GM12878 (cell line): Measurements from ENCODE around the gene IGF2BP2. TPM values are rescaled to one million over a fixed set of nuclear protein-coding genes. Genes with fewer than 3 reads are reported as not detected.

Source experiments
- ATAC-seq: fragments of 200-7000 bp; cut with Tn5 transposase; 3 replicates; pipeline ENCODE4 v1.9.1; 2020; ENCODE audit warnings: mild to moderate bottlenecking, moderate library complexity
- BruUV-seq: library from RNA; stranded (reverse); fragments of 400-500 nt; replicated peaks from 2 replicates; lab custom pipeline; 2021; lab: Mats Ljungman, UMichigan
- CTCF ChIA-PET: fragments of 300-600 bp; sonication (Branson Sonifier 250); formaldehyde crosslinking; extraction: SDS; loops from one replicate; lab custom pipeline; 2021; ENCODE audit warnings: inconsistent platforms; lab: Yijun Ruan, JAX
- POLR2A ChIA-PET: fragments of 350-600 bp; formaldehyde crosslinking; extraction: SDS; loops from one replicate; lab custom pipeline; 2021; ENCODE audit warnings: inconsistent platforms; lab: Charles Lee
- RAD21 ChIA-PET: fragments of 300-600 bp; sonication (Branson Sonifier 250); formaldehyde crosslinking; loops from one replicate; lab custom pipeline; 2023; ENCODE audit warnings: antibody characterized with exemption; ENCODE audit not compliant: unreplicated experiment; lab: Charles Lee
- SMC1A ChIA-PET: fragments of 300-600 bp; sonication (Branson Sonifier 250); formaldehyde crosslinking; loops from one replicate; lab custom pipeline; 2023; ENCODE audit not compliant: unreplicated experiment, uncharacterized antibody; lab: Charles Lee
- DNase-seq: peaks from one replicate; pipeline ENCODE4 v3.0.0-alpha.2; 2011; ENCODE audit warnings: low read depth, low spot score
- FAIRE-seq: peaks from 3 replicates; lab custom pipeline; 2011; peaks lifted over from hg19 to GRCh38; lab: Jason Lieb, UNC
- H2AFZ ChIP-seq: 2 replicates; pipeline ENCODE4 v1.6.0; 2011; ENCODE audit warnings: low read depth, low read length, control low read depth; ENCODE audit not compliant: control insufficient read depth
- H3K27ac ChIP-seq: 2 replicates; pipeline ENCODE4 v1.5.1; 2011; ENCODE audit warnings: control low read depth; ENCODE audit not compliant: control insufficient read depth, insufficient read depth
- H3K27me3 ChIP-seq, 2 experiments: replicated peaks in 1 of 2; 2 replicates each; pipeline versions ENCODE4 v1.6.0 to v1.6.1; 2011; ENCODE audit warnings: low read length in 1 of 2; ENCODE audit not compliant: control insufficient read depth in 2 of 2, insufficient read depth in 2 of 2
- H3K36me3 ChIP-seq, 2 experiments: 2 replicates each; pipeline ENCODE4 v1.5.1; 2011; ENCODE audit warnings: low read length in 1 of 2; ENCODE audit not compliant: control insufficient read depth in 2 of 2, insufficient read depth in 2 of 2
- H3K4me1 ChIP-seq: 2 replicates; pipeline ENCODE4 v1.6.1; 2011; ENCODE audit warnings: mild to moderate bottlenecking, low read length, moderate library complexity, mixed read lengths; ENCODE audit not compliant: control insufficient read depth, insufficient read depth
- H3K4me2 ChIP-seq: 2 replicates; pipeline ENCODE4 v1.6.0; 2011; ENCODE audit warnings: control low read depth; ENCODE audit not compliant: control insufficient read depth, insufficient read depth
- H3K4me3 ChIP-seq: fragments of 200-600 bp; sonication (generic); 2 replicates; pipeline ENCODE4 v1.5.1; 2016
- H3K79me2 ChIP-seq: 2 replicates; pipeline ENCODE4 v1.6.0; 2011; ENCODE audit warnings: low read length; ENCODE audit not compliant: control insufficient read depth, insufficient read depth
- H3K9ac ChIP-seq: 2 replicates; pipeline ENCODE4 v1.8.0; 2011; ENCODE audit warnings: low read length, control low read depth, mixed read lengths; ENCODE audit not compliant: control insufficient read depth, insufficient read depth
- H3K9me3 ChIP-seq: replicated peaks from 3 replicates; pipeline ENCODE4 v1.5.1; 2011; ENCODE audit warnings: mild to moderate bottlenecking, low read length; ENCODE audit not compliant: control insufficient read depth, insufficient read depth
- H4K20me1 ChIP-seq: 2 replicates; pipeline ENCODE4 v1.6.0; 2011; ENCODE audit not compliant: control insufficient read depth, insufficient read depth
- CBFB ChIP-seq: IDR thresholded peaks from 2 replicates; pipeline ENCODE4 v1.6.1; 2016; ENCODE audit warnings: antibody characterized with exemption, low read depth
- CEBPZ ChIP-seq: fragments of 150-350 bp; IDR thresholded peaks from 2 replicates; pipeline ENCODE4 v1.6.1; 2016; ENCODE audit warnings: low read depth, low read length
- CHD1 ChIP-seq: IDR thresholded peaks from 2 replicates; pipeline ENCODE4 v1.6.1; 2012; ENCODE audit warnings: low read depth, low read length, improper control_type of control experiment
- FOS ChIP-seq: IDR thresholded peaks from 3 replicates; pipeline ENCODE4 v1.6.1; 2011; ENCODE audit warnings: borderline replicate concordance; ENCODE audit not compliant: insufficient read length; ENCODE audit errors: extremely low read depth
- HDAC6 ChIP-seq: fragments of 200-600 bp; sonication (generic); IDR thresholded peaks from one replicate; pipeline ENCODE4 v1.8.0; 2017; ENCODE audit warnings: antibody characterized with exemption; ENCODE audit not compliant: unreplicated experiment
- IKZF2 ChIP-seq, 2 experiments: fragments of 450-650 bp; IDR thresholded peaks; 2 replicates each; pipeline ENCODE4 v1.6.1; 2017; ENCODE audit warnings: mild to moderate bottlenecking in 2 of 2, moderate library complexity in 2 of 2
- IRF3 ChIP-seq: fragments of 450-650 bp; IDR thresholded peaks from 2 replicates; pipeline ENCODE4 v1.6.1; 2014; ENCODE audit warnings: mild to moderate bottlenecking
- IRF5 ChIP-seq: fragments of 450-650 bp; IDR thresholded peaks from 2 replicates; pipeline ENCODE4 v1.6.1; 2017; ENCODE audit warnings: borderline replicate concordance
- MXI1 ChIP-seq: fragments of 150-350 bp; IDR thresholded peaks from 2 replicates; pipeline ENCODE4 v1.6.1; 2011; ENCODE audit warnings: low read depth, mild to moderate bottlenecking, inconsistent platforms, low read length, improper control_type of control experiment
- NR2C2 ChIP-seq: IDR thresholded peaks from 2 replicates; pipeline ENCODE4 v1.6.1; 2011; ENCODE audit warnings: borderline replicate concordance, low read depth; ENCODE audit not compliant: control insufficient read depth, insufficient read length
- NRF1 ChIP-seq: conservative IDR thresholded peaks from 2 replicates; pipeline ENCODE4 v1.6.1; 2011; ENCODE audit warnings: mild to moderate bottlenecking, low read depth, low read length, improper control_type of control experiment
- PKNOX1 ChIP-seq: fragments of 450-650 bp; IDR thresholded peaks from 2 replicates; pipeline ENCODE4 v1.6.1; 2016; ENCODE audit warnings: mild to moderate bottlenecking
- RAD21 ChIP-seq: IDR thresholded peaks from 2 replicates; pipeline ENCODE4 v1.6.1; 2011; ENCODE audit warnings: mild to moderate bottlenecking, low read depth, low read length, moderate library complexity; ENCODE audit not compliant: insufficient read depth
- SP1 ChIP-seq: IDR thresholded peaks from one replicate; pipeline ENCODE4 v1.6.1; 2011; ENCODE audit warnings: low read depth, low read length
- SPI1 ChIP-seq: IDR thresholded peaks from 2 replicates; pipeline ENCODE4 v1.6.1; 2011; ENCODE audit warnings: low read depth, mild to moderate bottlenecking, low read length, moderate library complexity, borderline replicate concordance; ENCODE audit not compliant: insufficient read depth
- TCF7 ChIP-seq: IDR thresholded peaks from 2 replicates; pipeline ENCODE4 v1.6.1; 2014; ENCODE audit warnings: antibody characterized with exemption, borderline replicate concordance
- WGBS: methylation state at CpG from one replicate; pipeline ENCODE4 v1.1.6; 2016; ENCODE audit warnings: low lambda C conversion rate; ENCODE audit not compliant: insufficient replicate concordance, insufficient coverage; ENCODE audit errors: missing lambda C conversion rate; 5-methylcytosine and 5-hydroxymethylcytosine counted together
- in situ Hi-C: fragments of 300-500 bp; cut with MboI; formaldehyde crosslinking; loops from 9 replicates; pipeline ENCODE4 v1.14.3; 2018; ENCODE audit warnings: mixed read lengths
- intact Hi-C: fragments of 100-400 bp; cut with micrococcal nuclease; formaldehyde crosslinking; loops from one replicate; pipeline ENCODE4 v1.14.2; 2022; ENCODE audit not compliant: unreplicated experiment
- polyA plus RNA-seq, 11 experiments: library from polyadenylated mRNA; depleted of rRNA in 4 of 11; unstranded in 6 of 11; stranded (reverse) in 5 of 11; fragments of >200 nt; fragmentation: Nextera tagmentation in 4 of 11; fragmentation: Illumina TruSeq in 1 of 11; extraction: Ambion mirVana in 4 of 11; extraction: Trizol in 1 of 11; gene quantifications; 1 replicate in 1 of 11; 2 replicates in 10 of 11; pipeline versions ENCODE4 v1.2.1 to v1.2.3, GENCODE V29; 2011 to 2016; ENCODE audit warnings: inconsistent platforms in 2 of 11, missing spikeins in 2 of 11, low read depth in 1 of 11
- total RNA-seq, 4 experiments: library from RNA; depleted of rRNA in 3 of 4; stranded (reverse); fragments of >200 nt in 3 of 4; fragmentation: Illumina TruSeq in 1 of 4; extraction: Trizol in 1 of 4; gene quantifications; 2 replicates each; pipeline versions ENCODE4 v1.2.1 to v1.2.3, GENCODE V29; 2013 to 2021

IGF2BP2 gene
- total and polyA plus RNA-seq, 10 of the 15 experiments (the other 5 are each of a cell fraction or from before 2014, with no cell fraction given): 0.25 to 0.72 TPM; not detected in 8

GRCh38 chr3:185737020-185737419 lies 87.8 kb downstream of the IGF2BP2 start:
- H3K4me2 ChIP-seq: no peak overlapping the region
- TF ChIP-seq TCF7: no peak
- no peak for TF ChIP-seq NRF1
- TF ChIP-seq IRF5: no peak
- no peak for TF ChIP-seq SPI1
- TF ChIP-seq CEBPZ: no peak
- no peak for TF ChIP-seq IKZF2 (IDR thresholded peaks at IDR 0.05)
- no peak for TF ChIP-seq HDAC6
- TF ChIP-seq NR2C2: no peak
- no peak for TF ChIP-seq PKNOX1
- TF ChIP-seq FOS: no peak
- no peak for TF ChIP-seq MXI1
- TF ChIP-seq CHD1: no peak
- no peak for TF ChIP-seq SP1
- TF ChIP-seq CBFB: no peak
- TF ChIP-seq RAD21: no peak
- TF ChIP-seq IRF3: no peak
- ChIA-PET CTCF (interaction anchor here (1.1 to 5.6 kb wide), 3 partner anchors 9 to 32 kb away, joined by 3 to 40 read pairs (median 12); no protein-coding TSS in a partner anchor), POLR2A (no interaction called here), SMC1A (interaction anchor here (4.1 kb wide), 1 partner anchor 29 kb away, joined by 39 read pairs; no protein-coding TSS in a partner anchor), RAD21 (no interaction called here)
- peaks cover 5% of the 10 kb centered on the region; the same call in 1 of the 2 replicates for H3K4me1 ChIP-seq
- no peak overlapping the region for H2AFZ ChIP-seq
- no peak for FAIRE-seq
- no peaks in the 10 kb centered on the region for H3K27me3 ChIP-seq
- H3K4me3 ChIP-seq: no peak overlapping the region
- H4K20me1 ChIP-seq: no peaks in the 10 kb centered on the region
- 69% methylated on average over 3 of the region's 3 CpGs for WGBS
- intact Hi-C loops: no loop called here
- in situ Hi-C loops: no loop called here
- ATAC-seq: no peak
- H3K36me3 ChIP-seq: no peaks in the 10 kb centered on the region
- no peak overlapping the region for H3K27ac ChIP-seq
- DNase-seq: no peak
- no peaks in the 10 kb centered on the region for H3K9me3 ChIP-seq
- no peaks in the 10 kb centered on the region for H3K79me2 ChIP-seq
- no TSS peak for BruUV-seq
- no peak overlapping the region for H3K9ac ChIP-seq
